ENCODE results near the gene HOXA5.

DNA sequence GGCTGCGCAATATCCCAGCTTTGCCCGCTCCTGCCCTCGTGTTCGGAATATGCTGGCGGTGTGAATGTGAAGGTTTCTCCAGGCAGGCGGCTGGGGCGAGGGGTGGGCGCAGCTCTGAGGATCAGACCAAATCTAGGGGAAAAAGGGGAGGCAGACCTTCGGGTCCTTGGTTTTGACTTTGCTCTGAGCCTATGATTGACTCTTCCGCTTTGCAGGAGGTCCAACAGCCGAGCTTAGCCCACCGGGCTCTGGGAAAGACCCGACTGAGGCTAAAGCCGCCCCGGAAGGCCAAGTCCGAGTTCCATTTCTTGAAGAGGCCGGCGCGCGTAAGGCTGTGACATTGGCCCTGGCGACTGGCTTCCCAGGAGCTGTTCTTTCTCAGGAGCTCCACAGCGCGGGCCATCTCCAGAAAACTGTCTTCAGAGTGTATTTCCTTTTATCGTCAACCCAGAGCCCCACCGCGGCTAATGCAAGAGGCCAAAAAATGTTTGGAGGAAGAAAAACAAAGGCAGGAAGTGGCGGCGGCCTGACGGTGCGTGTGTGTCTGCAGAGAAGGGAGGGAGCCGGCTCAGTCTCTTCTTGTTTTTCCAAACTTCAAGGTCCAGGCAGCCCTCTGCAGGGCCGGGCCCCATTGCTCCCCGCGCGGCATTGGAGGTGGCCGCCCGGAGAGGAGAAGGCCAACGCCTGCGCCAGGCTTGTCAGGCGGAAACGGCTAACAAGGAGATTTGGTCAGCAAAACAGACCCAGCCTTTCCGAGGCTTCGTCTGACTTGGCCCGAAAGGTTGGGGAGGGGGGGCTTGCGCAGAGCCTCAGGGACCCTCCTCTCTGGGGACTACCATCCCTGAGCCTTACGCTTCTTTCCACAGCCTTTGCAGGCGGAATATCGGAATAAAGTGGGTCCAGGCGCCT lies 45.2 kb upstream of the HOXA5 start:
- TF ChIP-seq, protein P1, sequence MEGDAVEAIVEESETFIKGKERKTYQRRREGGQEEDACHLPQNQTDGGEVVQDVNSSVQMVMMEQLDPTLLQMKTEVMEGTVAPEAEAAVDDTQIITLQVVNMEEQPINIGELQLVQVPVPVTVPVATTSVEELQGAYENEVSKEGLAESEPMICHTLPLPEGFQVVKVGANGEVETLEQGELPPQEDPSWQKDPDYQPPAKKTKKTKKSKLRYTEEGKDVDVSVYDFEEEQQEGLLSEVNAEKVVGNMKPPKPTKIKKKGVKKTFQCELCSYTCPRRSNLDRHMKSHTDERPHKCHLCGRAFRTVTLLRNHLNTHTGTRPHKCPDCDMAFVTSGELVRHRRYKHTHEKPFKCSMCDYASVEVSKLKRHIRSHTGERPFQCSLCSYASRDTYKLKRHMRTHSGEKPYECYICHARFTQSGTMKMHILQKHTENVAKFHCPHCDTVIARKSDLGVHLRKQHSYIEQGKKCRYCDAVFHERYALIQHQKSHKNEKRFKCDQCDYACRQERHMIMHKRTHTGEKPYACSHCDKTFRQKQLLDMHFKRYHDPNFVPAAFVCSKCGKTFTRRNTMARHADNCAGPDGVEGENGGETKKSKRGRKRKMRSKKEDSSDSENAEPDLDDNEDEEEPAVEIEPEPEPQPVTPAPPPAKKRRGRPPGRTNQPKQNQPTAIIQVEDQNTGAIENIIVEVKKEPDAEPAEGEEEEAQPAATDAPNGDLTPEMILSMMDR (IDR thresholded peaks at IDR 0.05; ENCODE audit: insufficient read depth, low read length): no peak
- TF ChIP-seq, protein P2, sequence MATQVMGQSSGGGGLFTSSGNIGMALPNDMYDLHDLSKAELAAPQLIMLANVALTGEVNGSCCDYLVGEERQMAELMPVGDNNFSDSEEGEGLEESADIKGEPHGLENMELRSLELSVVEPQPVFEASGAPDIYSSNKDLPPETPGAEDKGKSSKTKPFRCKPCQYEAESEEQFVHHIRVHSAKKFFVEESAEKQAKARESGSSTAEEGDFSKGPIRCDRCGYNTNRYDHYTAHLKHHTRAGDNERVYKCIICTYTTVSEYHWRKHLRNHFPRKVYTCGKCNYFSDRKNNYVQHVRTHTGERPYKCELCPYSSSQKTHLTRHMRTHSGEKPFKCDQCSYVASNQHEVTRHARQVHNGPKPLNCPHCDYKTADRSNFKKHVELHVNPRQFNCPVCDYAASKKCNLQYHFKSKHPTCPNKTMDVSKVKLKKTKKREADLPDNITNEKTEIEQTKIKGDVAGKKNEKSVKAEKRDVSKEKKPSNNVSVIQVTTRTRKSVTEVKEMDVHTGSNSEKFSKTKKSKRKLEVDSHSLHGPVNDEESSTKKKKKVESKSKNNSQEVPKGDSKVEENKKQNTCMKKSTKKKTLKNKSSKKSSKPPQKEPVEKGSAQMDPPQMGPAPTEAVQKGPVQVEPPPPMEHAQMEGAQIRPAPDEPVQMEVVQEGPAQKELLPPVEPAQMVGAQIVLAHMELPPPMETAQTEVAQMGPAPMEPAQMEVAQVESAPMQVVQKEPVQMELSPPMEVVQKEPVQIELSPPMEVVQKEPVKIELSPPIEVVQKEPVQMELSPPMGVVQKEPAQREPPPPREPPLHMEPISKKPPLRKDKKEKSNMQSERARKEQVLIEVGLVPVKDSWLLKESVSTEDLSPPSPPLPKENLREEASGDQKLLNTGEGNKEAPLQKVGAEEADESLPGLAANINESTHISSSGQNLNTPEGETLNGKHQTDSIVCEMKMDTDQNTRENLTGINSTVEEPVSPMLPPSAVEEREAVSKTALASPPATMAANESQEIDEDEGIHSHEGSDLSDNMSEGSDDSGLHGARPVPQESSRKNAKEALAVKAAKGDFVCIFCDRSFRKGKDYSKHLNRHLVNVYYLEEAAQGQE (IDR thresholded peaks at IDR 0.05; ENCODE audit: insufficient replicate concordance, low read depth): no peak

All from HL-60 (cell line).